Kidney (tissue), 14 donors: ENCODE data around the gene USP2. TPM values are rescaled to one million over a fixed set of nuclear protein-coding genes. Genes with fewer than 3 reads are reported as not detected.
"Not testable (repeated sequence)": the region's sequence is repeated elsewhere in the genome, so short reads cannot be mapped to it uniquely, and the experiment has no call there.

Experiments
- DNase-seq, 5 donors: peaks; one replicate each; pipeline ENCODE4 v3.0.0-alpha.2; 2013 to 2020
- FAIRE-seq: peaks from 2 replicates; lab custom pipeline; 2012; peaks lifted over from hg19 to GRCh38; lab: Jason Lieb, UNC
- H3K27ac ChIP-seq, 2 donors: one replicate each; pipeline ENCODE4 v1.7.0; 2013; ENCODE audit warnings: low read depth in 2 of 2, low read length in 2 of 2, inconsistent platforms in 1 of 2
- H3K27me3 ChIP-seq: one replicate; pipeline ENCODE4 v1.7.1; 2013; ENCODE audit warnings: low read length, inconsistent platforms; ENCODE audit not compliant: control insufficient read depth, insufficient read depth
- H3K36me3 ChIP-seq, 3 donors: one replicate each; pipeline versions ENCODE4 v1.7.0 to v1.7.1; 2013; ENCODE audit warnings: low read length in 3 of 3, control low read depth in 1 of 3, inconsistent platforms in 1 of 3; ENCODE audit not compliant: insufficient read depth in 3 of 3, control insufficient read depth in 2 of 3
- H3K4me1 ChIP-seq, 3 donors: one replicate each; pipeline versions ENCODE4 v1.7.0 to v1.7.1; 2013; ENCODE audit warnings: low read length in 3 of 3, inconsistent platforms in 1 of 3, low read depth in 1 of 3; ENCODE audit not compliant: control insufficient read depth in 2 of 3, insufficient read depth in 2 of 3
- H3K4me3 ChIP-seq, 3 donors: one replicate each; pipeline versions ENCODE4 v1.7.0 to v1.8.1; 2013; ENCODE audit warnings: low read length in 3 of 3, control low read depth in 1 of 3, inconsistent platforms in 1 of 3
- H3K9ac ChIP-seq, 3 donors: one replicate each; pipeline versions ENCODE4 v1.7.0 to v1.7.1; 2013; ENCODE audit warnings: low read length in 3 of 3, control low read depth in 1 of 3, inconsistent platforms in 1 of 3
- H3K9me3 ChIP-seq, 3 donors: one replicate each; pipeline versions ENCODE4 v1.7.0 to v1.7.1; 2013; ENCODE audit warnings: low read length in 3 of 3, control low read depth in 1 of 3, inconsistent platforms in 1 of 3; ENCODE audit not compliant: control insufficient read depth in 2 of 3, insufficient read depth in 1 of 3
- CTCF ChIP-seq: IDR thresholded peaks from 3 replicates; pipeline ENCODE4 v1.5.1; 2012; ENCODE audit warnings: mild to moderate bottlenecking, moderate library complexity, borderline replicate concordance; ENCODE audit not compliant: insufficient read depth; ENCODE audit errors: extremely low read depth
- intact Hi-C: fragments of 100-400 bp; cut with DNase I; formaldehyde crosslinking; loops from one replicate; pipeline ENCODE4 v1.11.1; 2022
- polyA plus RNA-seq: library from polyadenylated mRNA; stranded (reverse); fragments of 350-450 nt; fragmentation: Illumina TruSeq; extraction: RNeasy Lipid Tissue Mini Kit (QIAGEN cat#74804); gene quantifications from one replicate; pipeline ENCODE4 v1.2.3, GENCODE V29; 2014; ENCODE audit warnings: low read depth, low replicate concordance; ENCODE audit not compliant: insufficient read depth
- total RNA-seq: library from RNA; stranded (reverse); fragmentation: NEBNext Ultra II Directional; extraction: Animal tissue kit (Norgen Biotek cat#: 25700); gene quantifications from one replicate; pipeline ENCODE4 v1.2.1, GENCODE V29; 2021
- donor health status: control.
- donor health status: control.
- donor health status: control.
- donor health status: control.
- donor health status: control.
- donor health status: DM: yes; HTN: yes; CAD: no.
- donor health status: Normal renal cell carcinoma (clear cell type).

USP2 gene
- total and polyA plus RNA-seq, 2 donors from 2014 or later, result 30.4 to 57.6 TPM

GRCh38 chr11:119412072-119412471 is 30.6 kb upstream of the USP2 start:
- intact Hi-C loops, result no loop called here
- FAIRE-seq, result no peak

GRCh38 chr11:119410501-119410900 is 29.0 kb upstream of the USP2 start:
- no peaks in the 10 kb centered on the region for H3K4me1 ChIP-seq
- intact Hi-C loops, result no loop called here
- H3K27me3 ChIP-seq, result no peaks in the 10 kb centered on the region
- H3K36me3 ChIP-seq, result no peaks in the 10 kb centered on the region
- no peak overlapping the region for H3K4me3 ChIP-seq
- no peak overlapping the region for H3K9ac ChIP-seq
- no peak for TF ChIP-seq CTCF
- H3K9me3 ChIP-seq, result peaks cover 0 to 4% (median 0%) of the 10 kb centered on the region in 3 donors
- H3K27ac ChIP-seq, result no peak overlapping the region
- DNase-seq (no peak), FAIRE-seq (no peak)

More at GRCh38 chr11:119412072-119412471, 30.6 kb upstream of the USP2 start:
- no peaks in the 10 kb centered on the region for H3K27me3 ChIP-seq
- no peak for TF ChIP-seq CTCF
- H3K9me3 ChIP-seq, result peaks cover 0 to 4% (median 0%) of the 10 kb centered on the region in 3 donors
- DNase-seq, result no peak
- no peak overlapping the region for H3K27ac ChIP-seq
- no peaks in the 10 kb centered on the region for H3K36me3 ChIP-seq
- H3K9ac ChIP-seq, result no peak overlapping the region
- no peaks in the 10 kb centered on the region for H3K4me1 ChIP-seq
- no peak overlapping the region for H3K4me3 ChIP-seq

GRCh38 chr11:119409731-119410130 is 28.2 kb upstream of the USP2 start:
- no peaks in the 10 kb centered on the region for H3K36me3 ChIP-seq
- H3K9me3 ChIP-seq, result peaks cover 0 to 4% (median 0%) of the 10 kb centered on the region in 3 donors
- H3K27ac ChIP-seq, result no peak overlapping the region
- H3K4me3 ChIP-seq, result no peak overlapping the region
- no peak for DNase-seq
- TF ChIP-seq CTCF, result no peak
- no peaks in the 10 kb centered on the region for H3K27me3 ChIP-seq
- H3K4me1 ChIP-seq, result peaks cover 0 to 1% (median 0%) of the 10 kb centered on the region in 3 donors
- intact Hi-C loops, result no loop called here
- FAIRE-seq, result no peak
- no peak overlapping the region for H3K9ac ChIP-seq

GRCh38 chr11:119406005-119406404 is 24.5 kb upstream of the USP2 start:
- TF ChIP-seq CTCF, result no peak
- Histone ChIP-seq H3K9me3 (peaks cover 0 to 3% (median 0%) of the 10 kb centered on the region in 3 donors), H3K36me3 (no peaks in the 10 kb centered on the region), H3K4me3 (no peak overlapping the region), H3K27me3 (no peaks in the 10 kb centered on the region), H3K4me1 (peaks cover 0 to 8% (median 0%) of the 10 kb centered on the region in 3 donors), H3K9ac (no peak overlapping the region), H3K27ac (no peak overlapping the region)
- DNase-seq, result no peak
- intact Hi-C loops, result no loop called here
- FAIRE-seq, result no peak

GRCh38 chr11:119405448-119405847 is 24.0 kb upstream of the USP2 start:
- H3K9ac ChIP-seq, H3K9me3 ChIP-seq, FAIRE-seq, H3K4me3 ChIP-seq, H3K27me3 ChIP-seq, H3K4me1 ChIP-seq, H3K36me3 ChIP-seq, DNase-seq, intact Hi-C loops, H3K27ac ChIP-seq: not testable (repeated sequence)
